Stimulated activated CD4-positive, alpha-beta T cell treated with anti-CD3 and anti-CD28 coated beads, Interleukin-1b, Interleukin-23, amount 100 ng/mL, for 4 hours (primary cell): ENCODE data around the gene NCAM2.

Experiments
- DNase-seq, 2 donors: peaks; one replicate each; pipeline ENCODE4 v3.0.0-alpha.2; 2020; ENCODE audit warnings: low read depth in 2 of 2

The NCAM2 gene

DNA sequence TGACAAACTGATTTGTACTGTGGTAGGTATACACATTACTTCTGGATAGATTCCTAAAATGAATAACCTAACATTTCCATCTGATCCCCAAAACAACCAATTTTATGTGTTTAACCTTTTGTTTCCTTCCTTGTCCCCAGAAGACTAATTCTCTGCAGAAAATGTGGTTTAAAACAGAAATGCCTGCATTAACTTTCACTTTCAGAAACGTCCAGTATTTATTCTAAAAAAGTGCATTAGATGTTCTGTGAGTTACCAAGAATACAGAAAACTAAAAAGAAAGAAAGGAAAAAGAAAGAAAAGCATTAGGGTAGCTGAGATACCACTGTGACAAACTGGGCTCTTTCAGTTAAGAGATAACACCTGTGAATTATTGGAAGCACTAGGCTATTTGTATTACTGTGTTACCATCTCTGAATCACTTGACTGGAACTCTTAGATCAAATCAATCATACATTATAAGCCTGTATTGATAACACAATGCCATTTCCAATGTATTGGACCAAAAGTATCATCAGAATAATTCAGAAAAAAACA lies 177.7 kb downstream of the NCAM2 start:
- no peak for DNase-seq

DNA sequence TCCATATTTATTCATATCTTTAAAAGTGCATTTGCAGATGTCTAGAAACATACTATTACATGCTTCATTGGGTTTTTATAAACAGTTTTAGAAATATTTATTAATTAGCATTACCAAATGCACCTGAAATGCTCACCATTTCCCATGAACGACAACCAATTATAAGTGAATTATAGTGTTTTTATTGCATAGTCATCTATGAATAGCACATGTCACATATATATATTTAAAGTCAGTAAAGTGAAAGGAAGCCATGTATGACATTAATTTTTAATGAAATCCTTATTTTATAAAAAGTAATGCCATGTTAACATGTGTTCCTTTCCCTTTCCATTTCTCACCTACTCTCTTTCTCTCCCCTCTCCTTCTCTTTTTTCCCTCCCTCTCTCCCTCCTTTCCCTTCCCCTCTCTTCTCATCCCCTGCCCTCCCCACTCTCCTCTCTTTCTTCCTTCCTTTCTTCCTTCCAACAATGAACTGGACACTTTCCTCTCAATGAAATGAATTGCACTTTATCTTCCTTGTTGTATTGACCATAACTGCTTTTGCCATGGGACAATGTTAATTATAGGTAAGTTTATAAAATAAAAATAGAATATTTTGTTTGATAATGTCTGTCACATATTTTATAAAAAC lies 179.3 kb downstream of the NCAM2 start:
- no peak for DNase-seq

DNA sequence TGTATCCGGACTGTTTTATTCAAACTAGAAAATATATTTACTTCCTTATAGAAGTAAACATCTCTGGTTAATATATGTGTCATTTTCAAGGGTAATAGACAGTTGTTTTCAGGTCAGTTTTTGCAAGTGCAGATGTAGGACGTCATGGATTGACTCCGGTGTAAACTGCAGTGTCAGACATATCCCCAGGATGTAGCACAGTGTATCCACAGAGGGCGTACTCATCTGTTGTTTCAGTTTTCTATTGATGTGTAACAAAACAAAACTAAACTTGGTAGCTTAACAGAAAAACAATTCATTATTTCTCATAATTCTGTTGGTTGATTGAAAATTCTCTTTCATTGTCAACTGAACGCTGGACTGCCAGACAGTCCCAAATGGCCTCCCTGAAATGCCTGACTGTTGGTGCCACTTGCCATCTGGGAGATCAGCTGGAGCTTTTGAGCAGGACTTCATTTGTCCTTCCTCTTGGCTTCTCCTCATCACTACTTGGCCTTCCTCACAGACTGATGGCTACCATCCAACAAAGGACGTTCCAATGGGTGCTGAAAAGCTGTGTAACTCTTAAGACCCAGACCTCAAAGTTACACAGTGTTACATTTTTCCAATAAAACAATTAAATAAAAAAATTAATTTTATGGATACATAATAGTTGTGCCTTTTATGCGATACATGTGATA lies 181.6 kb downstream of the NCAM2 start:
- DNase-seq, result no peak

DNA sequence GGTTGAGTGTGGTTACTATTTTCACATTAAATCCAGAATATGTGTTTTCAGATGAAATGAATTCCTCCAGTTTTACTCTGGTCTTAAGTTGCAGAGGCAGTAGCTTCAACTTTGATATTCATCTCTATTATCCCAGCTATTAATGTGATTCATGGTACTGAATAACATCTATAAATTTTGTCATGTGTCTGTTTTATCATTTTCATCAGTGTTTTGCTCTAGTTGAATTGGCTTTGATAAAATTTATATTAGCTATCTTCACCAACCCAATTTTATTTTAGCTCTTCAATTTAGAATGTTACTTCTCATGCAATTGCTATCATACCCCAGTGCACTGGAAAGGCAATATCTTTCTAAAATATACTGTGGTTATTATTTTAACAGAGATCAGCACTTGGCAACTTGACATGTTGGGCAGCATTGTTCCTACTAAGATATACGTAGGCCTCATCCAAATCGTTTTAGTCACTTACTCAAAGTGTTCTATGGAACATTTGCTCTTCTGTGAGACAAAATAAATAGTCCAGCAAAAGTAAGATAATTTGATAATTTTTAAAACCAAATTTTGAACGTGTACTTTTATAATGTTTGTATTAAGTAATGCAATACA lies 184.3 kb downstream of the NCAM2 start:
- no peak for DNase-seq

DNA sequence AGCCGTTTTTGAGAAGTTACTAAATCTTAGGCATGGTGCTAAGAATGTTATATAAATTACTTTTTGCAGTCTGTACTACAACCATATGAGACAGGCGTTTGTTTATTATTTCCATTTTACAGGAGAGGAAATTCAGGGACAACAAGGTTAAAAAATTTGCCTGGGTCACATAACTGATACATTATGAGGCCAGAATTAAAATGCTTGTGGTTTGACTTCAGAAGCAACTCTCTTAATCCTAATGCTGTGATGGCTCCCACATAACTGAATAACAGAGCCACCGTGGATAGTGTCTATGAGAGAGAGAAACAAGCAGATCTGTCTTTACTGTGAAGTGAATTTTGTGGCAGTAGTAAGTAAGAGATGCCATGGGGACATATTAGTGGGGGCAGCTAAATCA lies 184.9 kb downstream of the NCAM2 start:
- DNase-seq, result no peak

DNA sequence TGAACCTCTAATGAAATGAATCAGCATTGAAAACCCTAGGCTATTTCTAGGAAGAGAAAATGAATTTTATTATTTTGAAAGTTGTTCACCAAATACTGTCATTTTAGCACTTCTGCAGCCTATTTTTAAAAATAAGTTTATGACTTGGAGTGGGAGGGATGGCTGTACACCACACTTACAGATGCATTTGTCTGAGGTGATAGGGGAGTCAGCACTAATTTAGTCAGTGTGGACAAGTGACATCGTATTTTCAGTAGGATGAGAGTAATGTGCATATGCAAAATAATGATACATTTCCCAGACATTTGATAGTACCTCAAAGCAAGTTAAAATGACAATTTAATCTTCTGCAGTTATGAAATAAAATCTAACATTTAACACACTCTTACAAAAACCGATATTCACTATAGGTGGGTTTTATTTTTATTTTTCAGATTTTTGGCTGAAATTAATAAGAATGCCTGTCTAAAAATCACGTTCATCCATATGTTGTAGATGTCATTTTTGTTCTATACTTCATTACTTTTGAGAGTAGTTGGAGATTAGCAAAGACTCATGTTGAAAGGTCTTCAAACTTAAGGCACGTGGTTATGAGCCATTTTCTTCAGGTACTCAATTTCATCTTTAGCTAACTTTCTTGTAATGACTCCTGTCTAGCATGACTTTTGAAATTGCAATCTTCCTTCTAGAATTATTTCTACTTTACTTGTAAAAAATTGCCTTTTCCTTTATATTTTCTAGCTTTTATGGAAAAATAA lies 186.7 kb downstream of the NCAM2 start:
- DNase-seq, result no peak

DNA sequence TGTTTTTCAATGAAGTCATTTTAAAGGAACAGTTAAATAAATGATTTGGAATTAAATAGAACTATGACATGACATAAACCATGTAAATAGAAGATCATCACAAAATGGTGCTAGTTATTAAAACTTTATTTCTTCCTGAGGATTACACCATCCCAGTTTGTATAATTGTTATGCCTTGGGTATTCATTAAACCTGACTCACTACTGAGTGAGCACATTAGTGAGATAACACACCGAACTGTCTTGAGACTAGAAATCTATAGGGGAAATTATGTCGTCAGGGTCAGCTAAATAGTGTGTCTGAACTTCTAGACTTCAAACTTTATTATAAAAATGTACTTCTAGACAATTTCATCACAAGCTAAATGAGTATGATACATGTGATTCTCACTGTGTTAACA lies 189.4 kb downstream of the NCAM2 start:
- no peak for DNase-seq

DNA sequence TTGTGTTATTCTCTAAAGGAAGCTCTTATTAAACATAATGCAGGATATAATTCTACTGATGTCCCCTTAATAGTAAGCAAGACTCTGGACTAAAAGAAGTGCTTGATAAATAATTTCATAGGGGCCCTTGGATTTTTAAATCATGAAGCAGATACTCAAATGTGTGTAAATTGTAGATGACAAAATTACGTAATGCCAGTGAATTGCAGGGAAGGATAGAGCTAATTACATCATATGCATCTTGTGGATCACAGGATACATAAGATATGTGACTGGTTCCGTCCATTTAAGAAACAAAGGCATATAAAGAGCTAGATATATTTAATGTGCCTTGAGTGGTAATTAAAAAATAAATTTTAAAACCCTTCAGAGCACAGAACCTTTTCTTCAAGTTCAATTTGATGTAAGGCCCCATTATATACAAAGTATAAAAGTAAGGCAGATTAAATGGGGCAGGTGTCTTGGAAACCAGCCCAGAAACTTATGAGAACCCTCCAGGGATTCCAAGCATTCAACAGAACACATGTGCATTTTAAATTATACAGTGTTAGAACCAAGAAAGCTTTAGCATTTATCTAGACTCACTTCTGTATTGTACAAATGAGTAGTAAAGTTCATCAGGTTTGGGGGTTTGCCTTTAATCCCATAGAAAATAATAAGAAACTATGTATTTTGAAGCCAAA lies 190.4 kb downstream of the NCAM2 start:
- DNase-seq, result no peak

DNA sequence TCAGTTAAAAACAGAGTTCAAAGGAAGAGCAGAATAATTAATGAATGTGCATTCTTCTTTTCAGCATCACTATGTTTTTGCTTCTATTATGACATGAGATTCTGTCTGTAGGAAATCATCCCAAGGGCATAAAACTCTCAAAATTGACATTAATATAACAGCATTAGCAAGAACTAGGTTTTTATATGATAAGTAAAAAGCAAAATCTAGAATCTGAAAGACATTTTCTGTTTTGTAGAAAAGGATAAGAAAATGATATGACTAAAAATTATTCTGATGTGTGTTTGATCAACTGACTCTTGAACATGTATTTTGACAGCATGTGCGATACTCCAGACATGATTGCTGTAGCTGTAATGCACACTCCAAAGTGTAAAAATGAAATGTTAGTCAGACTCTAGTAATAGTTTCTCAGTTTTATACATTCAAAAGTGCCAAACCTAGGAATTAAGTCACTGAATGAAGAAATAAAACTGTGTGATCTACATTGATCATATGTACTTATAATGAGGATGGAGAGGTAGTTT lies 197.3 kb downstream of the NCAM2 start:
- DNase-seq, result no peak

DNA sequence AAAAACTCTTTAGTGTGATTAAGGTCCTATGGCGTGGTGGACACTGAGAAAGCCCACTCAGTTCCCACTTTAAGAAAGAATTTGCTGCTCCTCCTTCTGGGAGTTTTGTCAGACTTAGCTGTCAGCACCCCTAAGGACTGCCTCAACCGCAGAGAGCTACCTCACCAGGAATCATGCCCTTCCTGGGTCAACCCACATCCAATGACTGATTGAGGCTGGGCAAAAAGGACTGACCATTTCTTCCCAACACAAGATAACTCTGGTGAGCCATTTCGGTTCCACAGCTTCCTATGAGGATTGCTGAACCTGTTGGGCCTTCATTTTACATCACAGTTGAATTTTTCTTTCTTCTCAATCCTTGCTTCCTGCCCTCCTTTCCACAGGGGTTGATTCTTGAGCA lies 197.9 kb downstream of the NCAM2 start:
- DNase-seq, result no peak

DNA sequence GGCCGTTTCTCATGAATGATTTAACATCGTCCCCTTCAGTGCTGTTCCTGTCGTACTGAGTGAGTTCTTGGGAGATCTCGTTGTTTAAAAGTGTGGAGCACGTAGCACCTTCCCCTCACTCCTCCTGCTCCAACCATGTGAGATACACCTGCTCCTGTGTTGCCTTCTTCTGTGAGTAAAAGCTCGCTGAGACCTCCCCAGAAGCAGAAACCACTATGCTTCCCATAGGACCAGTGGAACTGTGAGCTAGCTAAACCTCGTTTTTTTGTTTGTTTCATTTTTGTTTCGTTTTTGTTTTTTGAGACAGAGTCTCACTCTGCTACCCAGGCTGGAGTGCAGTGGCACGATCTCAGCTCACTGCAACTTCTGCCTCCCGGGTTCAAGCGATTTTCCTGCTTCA lies 198.6 kb downstream of the NCAM2 start:
- no peak for DNase-seq

DNA sequence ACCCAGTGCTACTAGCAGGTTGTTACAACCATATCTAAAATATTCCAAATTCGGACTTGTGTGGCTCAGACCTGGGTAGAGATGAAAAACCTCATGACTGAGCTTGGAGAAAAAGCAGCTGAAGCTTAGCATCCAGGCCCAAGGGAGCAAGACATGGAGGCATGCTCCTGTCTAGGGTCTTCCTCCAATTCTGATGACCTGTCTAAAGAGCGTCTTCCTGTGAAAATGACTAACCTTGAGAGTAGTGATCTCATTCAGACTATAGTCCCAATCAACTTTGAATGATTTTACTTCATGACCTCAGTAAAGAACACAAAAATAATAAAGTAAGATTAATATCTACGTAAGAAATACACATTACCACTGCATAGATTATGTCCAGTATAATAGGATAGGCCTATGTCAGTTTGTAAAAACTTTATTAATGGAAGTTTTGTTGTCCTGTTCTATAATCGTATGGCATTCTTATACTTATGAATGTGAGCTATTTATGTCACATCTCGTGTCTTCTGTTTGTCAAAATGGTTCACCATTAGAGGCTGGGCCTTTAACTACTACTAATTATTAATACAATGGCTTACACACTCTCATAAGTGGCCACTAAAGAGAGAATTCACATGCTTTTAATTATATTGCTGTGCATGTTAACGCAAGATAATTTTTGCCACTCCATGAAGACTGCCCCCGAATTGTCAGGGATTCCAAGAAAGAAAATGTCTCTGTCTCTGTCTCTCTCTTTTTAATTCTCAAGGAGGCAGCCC lies 201.3 kb downstream of the NCAM2 start:
- no peak for DNase-seq

DNA sequence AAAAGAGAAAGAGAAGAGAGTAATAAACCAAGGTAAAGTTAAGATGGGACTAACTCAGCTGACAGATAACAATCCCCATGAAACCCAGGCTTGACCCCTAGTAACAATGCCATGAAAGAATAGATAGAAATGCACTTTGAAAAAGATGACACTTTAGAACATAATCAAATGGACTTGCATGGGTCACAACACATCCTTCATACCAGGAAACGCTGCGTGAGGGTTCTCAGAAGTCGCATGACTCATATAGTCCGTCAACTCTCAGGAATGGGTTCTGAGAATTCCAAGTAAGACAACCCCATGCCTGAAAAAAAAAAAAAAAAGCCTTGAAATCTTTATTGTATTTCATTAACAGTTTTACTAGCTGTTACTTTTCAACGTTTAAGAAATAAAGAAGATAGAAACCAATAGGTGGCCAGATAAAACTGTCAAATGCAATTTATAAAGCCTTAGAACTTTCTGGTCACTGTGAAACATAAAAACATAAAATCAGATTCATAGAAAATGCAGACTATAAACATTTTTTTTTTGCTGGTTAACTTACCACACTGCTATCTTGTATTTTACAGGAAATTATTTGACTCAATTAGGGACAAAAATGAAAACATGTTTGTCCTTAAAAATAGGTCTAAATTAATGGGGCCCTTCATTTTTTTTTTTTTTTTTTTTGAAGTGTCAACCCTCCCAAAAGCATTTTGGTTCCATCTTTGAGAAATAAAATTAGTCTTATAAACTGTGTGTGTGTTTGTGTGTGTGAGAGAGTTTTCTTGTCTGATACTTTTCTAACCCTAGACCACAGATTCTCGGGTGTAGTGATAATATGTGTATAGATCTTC lies 202.1 kb downstream of the NCAM2 start:
- peak in 1 of 2 donors; percentile 1 for DNase-seq

DNA sequence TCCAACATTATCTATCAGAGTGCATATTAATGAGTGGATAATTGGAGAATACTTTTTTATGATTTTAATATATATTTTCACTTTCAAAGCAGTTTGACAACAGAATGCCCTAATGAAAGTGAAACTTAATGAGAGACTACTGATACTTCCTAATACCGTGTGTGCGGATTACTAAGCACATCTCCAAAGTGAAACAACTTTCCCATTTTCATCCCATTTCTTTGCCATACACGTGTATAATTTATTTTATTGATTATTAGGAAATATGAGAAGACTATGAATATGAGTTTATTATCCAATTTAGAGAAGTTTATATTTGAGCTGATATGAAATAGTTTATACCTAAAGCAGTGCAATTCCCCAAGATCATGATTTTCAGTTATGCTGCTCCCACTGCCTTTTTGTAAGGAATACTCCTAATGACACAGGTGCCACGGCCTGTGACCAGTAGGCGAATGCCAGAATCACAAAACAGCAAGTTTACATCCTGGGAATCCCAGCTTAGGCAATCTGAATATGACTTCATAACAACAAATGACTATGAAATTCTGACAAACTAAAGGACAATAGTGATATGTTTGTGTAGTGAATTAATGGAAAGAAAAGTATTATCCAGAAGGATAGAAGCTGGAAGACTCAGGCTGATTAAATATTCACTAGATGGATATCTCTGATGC lies 202.9 kb downstream of the NCAM2 start:
- no peak for DNase-seq

DNA sequence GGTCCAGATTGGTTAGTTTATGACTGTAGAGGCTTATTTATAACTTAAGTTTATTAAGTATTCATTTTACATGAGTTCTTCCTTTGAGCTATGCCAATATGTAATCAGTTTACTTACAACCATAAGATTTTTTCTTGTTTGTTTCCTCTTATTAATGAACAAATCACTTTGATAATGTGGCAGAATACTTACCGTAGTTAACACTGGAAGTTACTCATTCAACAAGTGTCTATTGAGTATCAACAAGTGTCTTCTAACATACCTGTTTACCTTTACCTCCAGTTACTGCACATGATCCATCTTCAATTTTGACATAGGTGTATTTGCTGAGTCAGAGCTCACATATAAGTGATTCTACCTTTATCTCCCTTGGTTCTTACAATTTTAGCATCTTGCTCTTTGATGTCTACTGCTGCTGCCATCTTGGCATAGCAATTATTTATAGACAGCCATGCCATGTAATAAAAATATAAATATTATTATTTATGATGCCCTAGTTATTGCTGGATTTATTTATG lies 205.7 kb downstream of the NCAM2 start:
- no peak for DNase-seq

DNA sequence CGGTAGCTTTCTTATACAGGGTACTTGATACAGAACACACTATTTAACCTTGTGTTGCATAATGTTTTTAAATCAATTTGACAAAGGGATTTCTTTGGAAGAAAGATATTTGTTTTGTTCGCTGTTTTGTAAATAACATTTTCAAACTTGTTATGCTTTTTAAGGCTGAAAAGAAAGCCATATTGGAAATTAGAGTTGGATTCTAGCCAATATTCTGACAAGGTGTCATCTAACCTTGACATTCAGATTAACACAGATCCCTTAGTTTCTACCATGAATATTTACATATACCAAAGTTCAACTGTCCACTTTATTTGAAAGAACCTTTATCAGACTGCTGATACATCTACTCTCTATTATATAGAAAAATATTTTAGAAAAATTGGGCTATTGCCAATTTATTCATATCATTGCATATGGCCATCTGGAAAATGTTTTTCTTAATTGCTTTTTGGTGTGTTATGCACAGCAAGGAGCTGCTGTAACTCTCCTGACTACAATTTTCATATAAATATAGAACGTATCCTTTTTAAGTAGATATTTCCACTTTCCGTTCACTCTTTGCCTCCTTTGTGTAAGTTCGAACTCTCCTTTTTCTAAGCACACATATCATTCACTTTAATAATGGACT lies 206.3 kb downstream of the NCAM2 start:
- DNase-seq, result no peak

DNA sequence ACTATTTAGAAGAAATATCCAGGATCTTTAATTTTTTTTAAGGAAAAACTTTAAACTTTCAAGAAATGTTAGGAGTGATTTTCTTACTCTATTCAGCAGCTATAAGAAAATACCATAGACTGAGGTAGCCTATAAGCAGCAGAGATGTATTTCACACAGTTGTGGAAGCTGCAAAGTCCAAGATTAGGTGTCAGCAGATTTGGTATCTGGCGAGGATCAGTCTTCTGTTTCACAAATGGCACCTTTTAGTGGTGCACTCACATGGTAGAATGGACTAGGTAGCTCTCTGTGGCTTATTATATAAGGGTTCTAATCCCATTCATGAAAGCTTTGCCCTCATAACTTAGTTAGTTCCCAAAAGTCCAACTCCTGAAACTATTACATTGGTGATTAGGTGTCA lies 207.4 kb downstream of the NCAM2 start:
- no peak for DNase-seq

DNA sequence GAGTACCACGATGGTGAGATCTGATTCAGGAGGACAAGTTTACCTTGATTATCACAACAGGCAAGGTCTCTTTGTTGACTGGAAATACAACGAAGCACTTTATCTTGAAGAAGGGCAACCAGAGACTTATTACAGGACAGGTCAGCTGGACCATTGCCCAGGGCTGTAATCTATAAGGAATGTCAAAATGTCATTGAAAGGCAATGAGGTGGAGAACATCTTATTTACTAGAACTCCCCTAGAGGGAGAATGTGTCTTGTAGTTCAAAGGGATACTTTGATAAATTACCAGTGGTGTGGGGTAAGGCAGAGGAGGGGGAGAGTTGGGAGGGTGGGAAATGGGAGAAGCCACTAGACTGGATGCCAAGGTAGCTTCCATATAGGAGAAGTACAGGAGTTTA lies 212.3 kb downstream of the NCAM2 start:
- no peak for DNase-seq

DNA sequence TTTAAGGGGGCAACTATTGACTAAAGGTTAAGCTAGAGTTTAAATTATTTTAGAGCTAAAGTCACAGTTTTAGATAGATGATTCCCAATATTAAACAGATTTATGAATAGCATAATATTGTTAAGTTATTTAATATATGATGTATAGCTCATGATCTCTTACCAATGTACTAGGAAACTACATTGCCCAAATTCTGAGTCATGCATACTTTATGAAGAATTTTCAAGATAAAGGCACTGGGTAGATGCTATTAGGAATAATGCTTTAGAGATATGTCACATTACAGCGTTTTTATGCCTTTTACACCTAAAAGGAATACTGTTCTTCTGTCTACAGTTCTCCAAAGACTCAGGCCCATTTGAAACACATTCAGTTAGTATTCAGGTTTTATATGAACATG lies 215.1 kb downstream of the NCAM2 start:
- DNase-seq, result no peak
